ENCODE data around the gene GLI3. TPM values are rescaled to one million over a fixed set of nuclear protein-coding genes. Genes with fewer than 3 reads are reported as not detected.

GLI3 gene
- total RNA-seq, 1 donor from 2014 or later: 5.5 TPM

GRCh38 chr7:41928166-41928565 is 308.8 kb downstream of the GLI3 start:
- Histone ChIP-seq H3K36me3 (no peaks in the 10 kb centered on the region), H3K27ac (replicated peaks) (no peak overlapping the region), H3K9me3 (replicated peaks) (no peaks in the 10 kb centered on the region), H3K4me3 (no peak overlapping the region), H3K27me3 (ENCODE audit: low read depth) (peaks cover 6% of the 10 kb centered on the region), H3K4me1 (no peaks in the 10 kb centered on the region)
- intact Hi-C loops (cut with micrococcal nuclease): no loop called here
- no peak for DNase-seq
- TF ChIP-seq CTCF (IDR thresholded peaks at IDR 0.05; ENCODE audit: borderline replicate concordance): no peak

- H3K27ac ChIP-seq (replicated peaks): no peak overlapping the region
- no peak overlapping the region for H3K4me3 ChIP-seq
- TF ChIP-seq CTCF (IDR thresholded peaks at IDR 0.05; ENCODE audit: borderline replicate concordance): no peak
- no peaks in the 10 kb centered on the region for H3K9me3 ChIP-seq (replicated peaks)
- intact Hi-C loops (cut with micrococcal nuclease): no loop called here
- H3K27me3 ChIP-seq (ENCODE audit: low read depth): peaks cover 6% of the 10 kb centered on the region
- no peaks in the 10 kb centered on the region for H3K36me3 ChIP-seq
- no peak for DNase-seq
- H3K4me1 ChIP-seq: no peaks in the 10 kb centered on the region
These were observed 309.6 kb downstream of the GLI3 start for GRCh38 chr7:41927380-41927779.

GRCh38 chr7:41925946-41926345 is 311.1 kb downstream of the GLI3 start:
- H3K4me3 ChIP-seq: no peak overlapping the region
- no peak for DNase-seq
- H3K9me3 ChIP-seq (replicated peaks): no peaks in the 10 kb centered on the region
- intact Hi-C loops (cut with micrococcal nuclease): no loop called here
- H3K27ac ChIP-seq (replicated peaks): no peak overlapping the region
- H3K27me3 ChIP-seq (ENCODE audit: low read depth): peaks cover 6% of the 10 kb centered on the region
- no peaks in the 10 kb centered on the region for H3K36me3 ChIP-seq
- H3K4me1 ChIP-seq: no peaks in the 10 kb centered on the region
- no peak for TF ChIP-seq CTCF (IDR thresholded peaks at IDR 0.05; ENCODE audit: borderline replicate concordance)

GRCh38 chr7:41924796-41925195 is 312.2 kb downstream of the GLI3 start:
- H3K27me3 ChIP-seq (ENCODE audit: low read depth): peaks cover 6% of the 10 kb centered on the region
- no peaks in the 10 kb centered on the region for H3K4me1 ChIP-seq
- no peak for TF ChIP-seq CTCF (IDR thresholded peaks at IDR 0.05; ENCODE audit: borderline replicate concordance)
- H3K36me3 ChIP-seq: no peaks in the 10 kb centered on the region
- intact Hi-C loops (cut with micrococcal nuclease): no loop called here
- no peak for DNase-seq
- H3K27ac ChIP-seq (replicated peaks): no peak overlapping the region
- no peak overlapping the region for H3K4me3 ChIP-seq
- H3K9me3 ChIP-seq (replicated peaks): no peaks in the 10 kb centered on the region

- no peaks in the 10 kb centered on the region for H3K9me3 ChIP-seq (replicated peaks)
- TF ChIP-seq CTCF (IDR thresholded peaks at IDR 0.05; ENCODE audit: borderline replicate concordance): no peak
- H3K27ac ChIP-seq (replicated peaks): no peak overlapping the region
- H3K4me3 ChIP-seq: no peak overlapping the region
- no peak for DNase-seq
- no peaks in the 10 kb centered on the region for H3K36me3 ChIP-seq
- H3K4me1 ChIP-seq: no peaks in the 10 kb centered on the region
- intact Hi-C loops (cut with micrococcal nuclease): no loop called here
- H3K27me3 ChIP-seq (ENCODE audit: low read depth): peaks cover 13% of the 10 kb centered on the region
These were observed 314.6 kb downstream of the GLI3 start for GRCh38 chr7:41922373-41922772.

Data from left ventricle myocardium inferior (tissue), 1 donor.